HL-60 (cell line): ENCODE measurements around the gene HID1.

Source experiments
- DNase-seq, 2 experiments: peaks; one replicate each; pipeline ENCODE4 v3.0.0-alpha.2; 2010 to 2020; ENCODE audit warnings: low read depth in 1 of 2, low spot score in 1 of 2
- H3K27ac ChIP-seq: fragments of 250-450 bp; sonication (Bioruptor Pico); replicated peaks from 2 replicates; pipeline ENCODE4 v1.5.1; 2020; ENCODE audit warnings: mild to moderate bottlenecking, moderate library complexity
- H3K27me3 ChIP-seq: fragments of 250-450 bp; sonication (Bioruptor Pico); 2 replicates; pipeline ENCODE4 v1.5.1; 2021; ENCODE audit warnings: mild to moderate bottlenecking, moderate library complexity; ENCODE audit not compliant: insufficient read depth, poor library complexity, severe bottlenecking
- H3K4me3 ChIP-seq: replicated peaks from 2 replicates; pipeline ENCODE4 v1.5.1; 2011; ENCODE audit warnings: mild to moderate bottlenecking, control low read depth, low read length; ENCODE audit not compliant: insufficient read depth
- GABPA ChIP-seq: IDR thresholded peaks from 2 replicates; pipeline ENCODE4 v1.6.1; 2012; ENCODE audit warnings: low read depth
- POLR2AphosphoS5 ChIP-seq: IDR thresholded peaks from 2 replicates; pipeline ENCODE4 v1.6.1; 2012; ENCODE audit warnings: low read depth
- REST ChIP-seq: IDR thresholded peaks from 2 replicates; pipeline ENCODE4 v1.6.1; 2012; ENCODE audit warnings: low read depth; ENCODE audit not compliant: insufficient replicate concordance
- SPI1 ChIP-seq: IDR thresholded peaks from 2 replicates; pipeline ENCODE4 v1.6.1; 2012; ENCODE audit warnings: low read depth, mild to moderate bottlenecking, borderline replicate concordance
- TF ChIP-seq, protein P1 (sequence below): IDR thresholded peaks from one replicate; pipeline ENCODE4 v1.5.1; 2011; ENCODE audit warnings: low read length, control low read depth, inconsistent platforms; ENCODE audit not compliant: insufficient read depth

The HID1 gene

GRCh38 chr17:74922694-74923537 is 49.6 kb downstream of the HID1 start, which contains the start of gene USH1G:
Gene USH1G (minus strand): TSS chr17:74923255. CDS start chr17:74923073, 182 bp downstream.
- Histone ChIP-seq H3K4me3 (peak within 1 kb of the TSS; percentile 11; the same call in 1 of the 2 replicates), H3K27me3 (peaks cover 36% of the 10 kb centered on the region), H3K27ac (no peak within 1 kb of the TSS)
- TF ChIP-seq, protein P1, sequence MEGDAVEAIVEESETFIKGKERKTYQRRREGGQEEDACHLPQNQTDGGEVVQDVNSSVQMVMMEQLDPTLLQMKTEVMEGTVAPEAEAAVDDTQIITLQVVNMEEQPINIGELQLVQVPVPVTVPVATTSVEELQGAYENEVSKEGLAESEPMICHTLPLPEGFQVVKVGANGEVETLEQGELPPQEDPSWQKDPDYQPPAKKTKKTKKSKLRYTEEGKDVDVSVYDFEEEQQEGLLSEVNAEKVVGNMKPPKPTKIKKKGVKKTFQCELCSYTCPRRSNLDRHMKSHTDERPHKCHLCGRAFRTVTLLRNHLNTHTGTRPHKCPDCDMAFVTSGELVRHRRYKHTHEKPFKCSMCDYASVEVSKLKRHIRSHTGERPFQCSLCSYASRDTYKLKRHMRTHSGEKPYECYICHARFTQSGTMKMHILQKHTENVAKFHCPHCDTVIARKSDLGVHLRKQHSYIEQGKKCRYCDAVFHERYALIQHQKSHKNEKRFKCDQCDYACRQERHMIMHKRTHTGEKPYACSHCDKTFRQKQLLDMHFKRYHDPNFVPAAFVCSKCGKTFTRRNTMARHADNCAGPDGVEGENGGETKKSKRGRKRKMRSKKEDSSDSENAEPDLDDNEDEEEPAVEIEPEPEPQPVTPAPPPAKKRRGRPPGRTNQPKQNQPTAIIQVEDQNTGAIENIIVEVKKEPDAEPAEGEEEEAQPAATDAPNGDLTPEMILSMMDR = no peak
- no peak for TF ChIP-seq POLR2AphosphoS5
- DNase-seq = no peak

DNA sequence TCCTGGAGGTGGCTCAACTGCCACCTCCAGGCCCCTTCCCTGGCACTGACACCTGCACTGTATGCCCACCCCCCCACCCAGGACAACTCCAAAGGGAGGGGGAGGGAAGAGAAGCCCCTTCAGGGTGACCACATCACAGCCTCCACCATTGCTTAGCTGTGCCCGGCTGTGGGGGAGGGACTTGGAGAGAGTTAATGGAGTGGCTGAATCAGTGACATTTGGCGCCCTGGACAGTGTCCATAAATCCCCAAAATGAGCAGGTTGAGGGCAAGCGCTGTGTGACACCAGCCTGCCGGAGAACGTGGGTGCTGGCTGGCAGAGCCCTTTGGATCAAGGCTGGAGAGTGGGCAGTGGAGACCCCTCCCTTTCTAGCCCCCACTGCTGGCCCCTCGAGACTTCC is 50.4 kb downstream of the HID1 start:
- DNase-seq = no peak
- no peak overlapping the region for H3K27ac ChIP-seq
- H3K4me3 ChIP-seq = no peak overlapping the region
- no peak for TF ChIP-seq GABPA
- no peak for TF ChIP-seq SPI1
- TF ChIP-seq POLR2AphosphoS5 = no peak
- peaks cover 36% of the 10 kb centered on the region for H3K27me3 ChIP-seq

DNA sequence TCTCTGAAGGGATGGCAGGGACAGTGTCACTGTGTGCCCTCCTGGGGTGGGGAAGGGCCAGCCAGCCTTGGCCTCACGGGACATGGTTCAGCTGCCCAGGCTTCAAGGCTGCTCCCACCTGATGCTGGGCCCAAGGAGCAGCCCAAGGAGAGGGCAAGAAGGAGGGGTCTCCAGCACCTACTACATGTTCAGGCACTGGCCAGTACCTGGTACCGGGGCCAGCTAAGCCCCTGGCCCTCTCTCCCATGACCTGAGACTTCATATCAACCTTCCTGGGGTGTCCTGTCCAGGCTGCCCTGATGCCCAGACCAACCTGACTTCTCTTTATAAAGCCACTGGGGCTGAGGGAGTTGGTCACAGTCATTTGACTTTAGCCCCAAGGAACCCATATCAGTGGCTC is 50.8 kb downstream of the HID1 start:
- H3K27me3 ChIP-seq = peaks cover 36% of the 10 kb centered on the region
- no peak for DNase-seq
- no peak overlapping the region for H3K4me3 ChIP-seq
- H3K27ac ChIP-seq = no peak overlapping the region
- TF ChIP-seq POLR2AphosphoS5 (no peak), GABPA (no peak), SPI1 (no peak), REST (no peak)
- TF ChIP-seq, protein P1 = no peak

GRCh38 chr17:74921026-74921681 is 51.4 kb downstream of the HID1 start:
- TF ChIP-seq SPI1 (no peak), GABPA (no peak), REST (no peak), POLR2AphosphoS5 (no peak)
- TF ChIP-seq, protein P1 = no peak
- H3K27me3 ChIP-seq = peaks cover 35% of the 10 kb centered on the region

More at GRCh38 chr17:74921026-74921681, 51.4 kb downstream of the HID1 start:
- no peak overlapping the region for H3K27ac ChIP-seq
- no peak for DNase-seq
- no peak overlapping the region for H3K4me3 ChIP-seq
